Mucosa of descending colon (tissue), 3 donors: ENCODE measurements around the gene NT5DC2. TPM values are rescaled to one million over a fixed set of nuclear protein-coding genes. Genes with fewer than 3 reads are reported as not detected.

Experiments used
- ATAC-seq: fragments of 200-7000 bp; cut with Tn5 transposase; one replicate; pipeline ENCODE4 v1.9.1; 2020; ENCODE audit warnings: mild to moderate bottlenecking, moderate library complexity
- DNase-seq, 3 donors: peaks; one replicate each; pipeline ENCODE4 v3.0.0-alpha.2; 2020
- H3K36me3 ChIP-seq: fragments of 200-600 bp; one replicate; pipeline ENCODE4 v1.8.0; 2021; ENCODE audit warnings: low read depth, mild to moderate bottlenecking
- H3K4me1 ChIP-seq: fragments of 200-600 bp; one replicate; pipeline ENCODE4 v1.8.0; 2021; ENCODE audit warnings: low read depth, mild to moderate bottlenecking
- H3K4me3 ChIP-seq: fragments of 200-600 bp; one replicate; pipeline ENCODE4 v1.8.0; 2021; ENCODE audit warnings: mild to moderate bottlenecking
- H3K9me3 ChIP-seq: fragments of 200-600 bp; one replicate; pipeline ENCODE4 v1.8.0; 2021; ENCODE audit warnings: mild to moderate bottlenecking
- CTCF ChIP-seq: fragments of 200-600 bp; IDR thresholded peaks from one replicate; pipeline ENCODE4 v1.8.0; 2022; ENCODE audit warnings: antibody characterized with exemption, mild to moderate bottlenecking
- intact Hi-C, 2 donors: fragments of 100-400 bp; cut with DNase I in 1 of 2; cut with micrococcal nuclease in 1 of 2; formaldehyde crosslinking; loops; one replicate each; pipeline versions ENCODE4 v1.11.0 to v1.11.1; 2022; cut with DNase I, micrococcal nuclease
- total RNA-seq, 3 donors: library from RNA; stranded (reverse); fragmentation: NEBNext Ultra II Directional in 2 of 3; extraction: Animal tissue kit (Norgen Biotek cat#: 25700) in 2 of 3; gene quantifications; one replicate each; pipeline versions ENCODE4 v1.2.1 to v1.2.4, GENCODE V29; 2021 to 2023
- donor health status: DM: no; HTN: no; CAD: no; lungs with moderate emphysema.
- donor health status: DM: no; HTN: no; CAD: no.
- donor health status: DM: no; HTN: yes; CAD: no.

The NT5DC2 gene
- total RNA-seq, 3 donors from 2014 or later, result 5.7 to 20.2 (median 17.2) TPM

GRCh38 chr3:52520716-52521487 is 12.8 kb downstream of the NT5DC2 start:
- H3K4me3 ChIP-seq, result no peak overlapping the region
- DNase-seq, result no peak
- no peak for TF ChIP-seq CTCF
- H3K9me3 ChIP-seq, result no peaks in the 10 kb centered on the region
- peaks cover 2% of the 10 kb centered on the region for H3K4me1 ChIP-seq
- no peak for ATAC-seq
- intact Hi-C loops, result no loop called here
- no peaks in the 10 kb centered on the region for H3K36me3 ChIP-seq

- no peak for DNase-seq
- H3K36me3 ChIP-seq, result no peaks in the 10 kb centered on the region
- ATAC-seq, result no peak
Observed at GRCh38 chr3:52520141-52520667, 13.5 kb downstream of the NT5DC2 start.

GRCh38 chr3:52519445-52520140 is 14.1 kb downstream of the NT5DC2 start:
- intact Hi-C loops, result no loop called here
- no peak overlapping the region for H3K4me3 ChIP-seq
- H3K4me1 ChIP-seq, result peaks cover 2% of the 10 kb centered on the region
- H3K9me3 ChIP-seq, result no peaks in the 10 kb centered on the region
- ATAC-seq (no peak), DNase-seq (no peak)
- H3K36me3 ChIP-seq, result no peaks in the 10 kb centered on the region
- TF ChIP-seq CTCF, result no peak

More at GRCh38 chr3:52520141-52520667, 13.5 kb downstream of the NT5DC2 start:
- intact Hi-C loops, result no loop called here
- H3K4me1 ChIP-seq, result peaks cover 2% of the 10 kb centered on the region
- no peak overlapping the region for H3K4me3 ChIP-seq
- no peaks in the 10 kb centered on the region for H3K9me3 ChIP-seq
- TF ChIP-seq CTCF, result no peak

GRCh38 chr3:52518723-52519444 is 14.8 kb downstream of the NT5DC2 start:
- DNase-seq (peak in 2 of 3 donors; percentile 63), ATAC-seq (peak; percentile 68)
- H3K4me3 ChIP-seq, result no peak overlapping the region
- intact Hi-C loops, result no loop called here
- TF ChIP-seq CTCF, result no peak
- no peaks in the 10 kb centered on the region for H3K36me3 ChIP-seq
- H3K4me1 ChIP-seq, result peaks cover 2% of the 10 kb centered on the region
- H3K9me3 ChIP-seq, result no peaks in the 10 kb centered on the region

GRCh38 chr3:52517796-52518722 is 15.6 kb downstream of the NT5DC2 start:
- Histone ChIP-seq H3K4me1 (peaks cover 2% of the 10 kb centered on the region), H3K36me3 (no peaks in the 10 kb centered on the region), H3K4me3 (no peak overlapping the region), H3K9me3 (no peaks in the 10 kb centered on the region)
- DNase-seq (no peak), ATAC-seq (no peak)
- TF ChIP-seq CTCF, result no peak
- intact Hi-C loops, result no loop called here
